RWPE2 (cell line): ENCODE data around the gene PLCXD3.

ENCODE experiments used
- ATAC-seq: fragments of 200-7000 bp; cut with Tn5 transposase; 3 replicates; pipeline ENCODE4 v1.9.1; 2021; ENCODE audit warnings: low read depth
- DNase-seq: peaks from one replicate; pipeline ENCODE4 v3.0.0-alpha.2; 2020; ENCODE audit warnings: low spot score
- H3K27ac ChIP-seq: fragments of 450-650 bp; 2 replicates; pipeline ENCODE4 v1.5.1; 2017; ENCODE audit warnings: mild to moderate bottlenecking; ENCODE audit not compliant: poor library complexity, severe bottlenecking
- H3K27me3 ChIP-seq: fragments of 250-450 bp; sonication (Bioruptor Pico); 2 replicates; pipeline ENCODE4 v1.5.1; 2021; ENCODE audit warnings: mild to moderate bottlenecking, moderate library complexity; ENCODE audit not compliant: insufficient read depth, poor library complexity, severe bottlenecking
- H3K36me3 ChIP-seq: fragments of 250-450 bp; sonication (Bioruptor Pico); 2 replicates; pipeline ENCODE4 v1.5.1; 2020; ENCODE audit warnings: low read depth, mild to moderate bottlenecking, moderate library complexity
- H3K4me1 ChIP-seq: fragments of 250-450 bp; sonication (Bioruptor Pico); 2 replicates; pipeline ENCODE4 v1.5.1; 2021; ENCODE audit warnings: mild to moderate bottlenecking, moderate library complexity; ENCODE audit not compliant: insufficient read depth, poor library complexity, severe bottlenecking
- H3K4me3 ChIP-seq: fragments of 250-450 bp; sonication (Bioruptor Pico); 2 replicates; pipeline ENCODE4 v1.5.1; 2021; ENCODE audit warnings: mild to moderate bottlenecking, moderate library complexity; ENCODE audit not compliant: severe bottlenecking
- H3K9me3 ChIP-seq: fragments of 250-450 bp; sonication (Bioruptor Pico); 2 replicates; pipeline ENCODE4 v1.5.1; 2021; ENCODE audit warnings: mild to moderate bottlenecking, moderate library complexity; ENCODE audit not compliant: severe bottlenecking
- TF ChIP-seq, protein P1 (sequence below): fragments of 450-650 bp; IDR thresholded peaks from one replicate; pipeline ENCODE4 v1.5.1; 2017; ENCODE audit warnings: mild to moderate bottlenecking, moderate library complexity; ENCODE audit not compliant: poor library complexity, severe bottlenecking

The PLCXD3 gene

DNA sequence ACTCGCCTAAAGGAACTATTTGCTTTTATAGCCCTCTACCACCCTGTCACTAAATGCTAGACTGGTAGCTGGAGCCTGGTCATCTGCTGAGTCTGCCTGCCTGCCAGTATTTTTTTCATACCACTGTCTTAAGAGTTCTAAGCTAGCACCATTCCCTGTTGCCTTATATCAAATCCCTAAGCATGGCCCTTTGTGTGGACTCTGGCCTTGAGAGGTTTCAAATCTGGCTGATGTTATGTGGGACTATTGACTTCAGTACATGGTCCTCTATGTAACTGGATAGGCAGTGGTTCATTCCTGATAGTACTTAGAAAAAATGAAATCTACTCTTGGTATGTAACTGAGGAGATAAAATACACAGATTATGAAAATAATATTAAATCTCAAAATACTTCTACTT is 103.5 kb downstream of the PLCXD3 start:
- H3K36me3 ChIP-seq = no peaks in the 10 kb centered on the region
- H3K4me1 ChIP-seq = peaks cover 17% of the 10 kb centered on the region
- DNase-seq (no peak), ATAC-seq (no peak)
- TF ChIP-seq, protein P1, sequence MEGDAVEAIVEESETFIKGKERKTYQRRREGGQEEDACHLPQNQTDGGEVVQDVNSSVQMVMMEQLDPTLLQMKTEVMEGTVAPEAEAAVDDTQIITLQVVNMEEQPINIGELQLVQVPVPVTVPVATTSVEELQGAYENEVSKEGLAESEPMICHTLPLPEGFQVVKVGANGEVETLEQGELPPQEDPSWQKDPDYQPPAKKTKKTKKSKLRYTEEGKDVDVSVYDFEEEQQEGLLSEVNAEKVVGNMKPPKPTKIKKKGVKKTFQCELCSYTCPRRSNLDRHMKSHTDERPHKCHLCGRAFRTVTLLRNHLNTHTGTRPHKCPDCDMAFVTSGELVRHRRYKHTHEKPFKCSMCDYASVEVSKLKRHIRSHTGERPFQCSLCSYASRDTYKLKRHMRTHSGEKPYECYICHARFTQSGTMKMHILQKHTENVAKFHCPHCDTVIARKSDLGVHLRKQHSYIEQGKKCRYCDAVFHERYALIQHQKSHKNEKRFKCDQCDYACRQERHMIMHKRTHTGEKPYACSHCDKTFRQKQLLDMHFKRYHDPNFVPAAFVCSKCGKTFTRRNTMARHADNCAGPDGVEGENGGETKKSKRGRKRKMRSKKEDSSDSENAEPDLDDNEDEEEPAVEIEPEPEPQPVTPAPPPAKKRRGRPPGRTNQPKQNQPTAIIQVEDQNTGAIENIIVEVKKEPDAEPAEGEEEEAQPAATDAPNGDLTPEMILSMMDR = no peak
- H3K27me3 ChIP-seq = no peaks in the 10 kb centered on the region
- no peak overlapping the region for H3K27ac ChIP-seq
- H3K9me3 ChIP-seq = no peaks in the 10 kb centered on the region
- H3K4me3 ChIP-seq = no peak overlapping the region

DNA sequence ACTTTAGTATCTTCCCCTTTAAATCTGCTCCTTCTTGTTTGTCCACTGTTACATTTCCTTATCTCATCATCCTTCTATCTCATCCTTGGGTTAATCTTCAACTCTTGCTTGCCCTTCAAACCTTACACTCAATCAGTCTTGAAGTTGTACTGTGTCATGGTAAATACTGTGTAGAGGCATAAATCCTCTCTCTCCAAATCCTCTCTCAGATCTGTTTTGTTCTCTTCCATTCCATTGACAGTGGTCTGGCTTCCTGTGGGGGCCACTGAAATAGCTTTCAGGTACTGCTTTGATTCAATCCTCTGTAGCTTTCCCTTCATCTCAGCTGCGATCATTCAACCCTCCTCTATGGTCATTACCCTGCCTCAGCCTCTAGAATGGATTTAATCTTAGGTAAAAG is 104.0 kb downstream of the PLCXD3 start:
- H3K4me1 ChIP-seq = peaks cover 17% of the 10 kb centered on the region
- no peaks in the 10 kb centered on the region for H3K36me3 ChIP-seq
- no peaks in the 10 kb centered on the region for H3K9me3 ChIP-seq
- ATAC-seq = no peak
- no peaks in the 10 kb centered on the region for H3K27me3 ChIP-seq
- TF ChIP-seq, protein P1 = no peak
- DNase-seq = no peak
- H3K27ac ChIP-seq = no peak overlapping the region
- no peak overlapping the region for H3K4me3 ChIP-seq

DNA sequence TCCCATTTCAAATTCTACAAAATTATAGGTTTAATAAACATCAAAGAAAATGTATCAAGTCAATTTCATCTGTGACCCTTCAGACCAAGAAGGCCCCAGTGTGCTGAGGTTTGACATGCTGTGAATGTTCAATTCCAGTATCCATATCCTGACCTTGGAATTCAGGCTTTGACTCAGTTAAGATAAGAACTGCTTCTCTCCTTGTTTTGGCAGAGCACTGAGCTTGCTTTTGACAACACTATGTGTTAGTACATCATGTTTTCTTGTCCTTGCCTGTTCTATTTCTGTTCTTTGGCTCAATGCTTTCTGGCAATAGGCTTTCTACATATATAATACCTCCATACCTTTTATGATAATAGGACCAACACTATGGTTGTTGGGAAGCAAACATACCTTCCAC is 105.6 kb downstream of the PLCXD3 start:
- no peaks in the 10 kb centered on the region for H3K36me3 ChIP-seq

DNA sequence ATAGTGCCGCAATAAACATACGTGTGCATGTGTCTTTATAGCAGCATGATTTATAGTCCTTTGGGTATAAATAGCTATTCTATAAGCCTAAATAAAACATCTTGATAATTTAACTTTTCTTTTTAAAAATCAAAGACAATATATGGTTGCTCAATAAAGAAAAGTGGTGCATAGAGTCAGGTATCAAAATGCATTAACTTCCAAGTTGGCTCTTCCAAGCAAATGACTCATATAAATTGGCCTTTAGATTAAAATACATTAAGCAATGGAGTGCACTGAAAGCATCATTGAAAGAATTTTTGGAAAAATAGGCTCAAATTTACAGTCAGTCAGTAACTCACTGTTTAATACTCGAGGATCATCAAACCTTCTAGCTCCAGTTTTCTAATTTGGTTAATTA is 106.6 kb downstream of the PLCXD3 start:
- H3K9me3 ChIP-seq = no peaks in the 10 kb centered on the region
- H3K4me1 ChIP-seq = peaks cover 8% of the 10 kb centered on the region
- no peak for DNase-seq
- H3K4me3 ChIP-seq = no peak overlapping the region
- no peak overlapping the region for H3K27ac ChIP-seq
- TF ChIP-seq, protein P1 = no peak
- no peak for ATAC-seq
- H3K27me3 ChIP-seq = no peaks in the 10 kb centered on the region
- no peaks in the 10 kb centered on the region for H3K36me3 ChIP-seq

More for the DNA sequence above, 105.6 kb downstream of the PLCXD3 start:
- Histone ChIP-seq H3K4me3 (no peak overlapping the region), H3K27me3 (no peaks in the 10 kb centered on the region), H3K27ac (no peak overlapping the region), H3K9me3 (no peaks in the 10 kb centered on the region), H3K4me1 (peaks cover 17% of the 10 kb centered on the region)
- no peak for DNase-seq
- TF ChIP-seq, protein P1 = no peak
- ATAC-seq = no peak

DNA sequence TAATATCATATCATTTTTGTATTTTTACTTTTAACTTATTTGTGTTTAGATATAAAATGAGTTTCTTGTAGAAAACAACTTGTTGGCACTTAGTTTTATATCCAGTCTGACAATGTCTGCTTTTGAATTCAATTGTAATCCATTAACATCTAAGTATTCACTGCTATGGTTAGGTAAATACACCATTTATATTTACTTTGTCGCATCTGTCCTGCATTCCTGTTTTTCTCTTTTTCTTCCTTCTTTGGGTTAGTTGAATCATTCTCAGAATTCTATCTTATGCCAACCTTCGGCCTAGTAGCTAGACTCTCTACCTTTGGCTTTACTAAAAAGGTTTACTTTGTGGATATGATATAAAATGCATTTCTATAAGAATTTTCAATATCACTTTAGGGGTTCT is 107.6 kb downstream of the PLCXD3 start:
- Histone ChIP-seq H3K27me3 (no peaks in the 10 kb centered on the region), H3K4me3 (no peak overlapping the region), H3K4me1 (no peaks in the 10 kb centered on the region), H3K36me3 (no peaks in the 10 kb centered on the region), H3K27ac (no peak overlapping the region), H3K9me3 (no peaks in the 10 kb centered on the region)
- ATAC-seq = no peak
- no peak for DNase-seq
- TF ChIP-seq, protein P1 = no peak
